Measurements from ENCODE around the gene TFPI2.
"Not testable (repeated sequence)": the region's sequence is repeated elsewhere in the genome, so short reads cannot be mapped to it uniquely, and the experiment has no call there.

The TFPI2 gene

GRCh38 chr7:93915206-93915842 lies 24.8 kb upstream of the TFPI2 start:
- not testable (repeated sequence) for H3K27ac Mint-ChIP-seq; H3K4me3 Mint-ChIP-seq; H3K36me3 Mint-ChIP-seq (ENCODE audit: low read depth); H3K4me1 Mint-ChIP-seq (ENCODE audit: low read depth); H3K9me3 Mint-ChIP-seq
- H3K27me3 Mint-ChIP-seq = peaks cover 34% of the 10 kb centered on the region

- Mint-ChIP-seq H3K27ac (no peak overlapping the region), H3K27me3 (peaks cover 32% of the 10 kb centered on the region), H3K9me3 (no peaks in the 10 kb centered on the region), H3K36me3 (ENCODE audit: low read depth) (no peaks in the 10 kb centered on the region), H3K4me3 (no peak overlapping the region), H3K4me1 (ENCODE audit: low read depth) (no peaks in the 10 kb centered on the region)
These were observed 24.1 kb upstream of the TFPI2 start for GRCh38 chr7:93914581-93915066.

- H3K4me3 Mint-ChIP-seq = no peak overlapping the region
- no peaks in the 10 kb centered on the region for H3K4me1 Mint-ChIP-seq (ENCODE audit: low read depth)
- peaks cover 32% of the 10 kb centered on the region for H3K27me3 Mint-ChIP-seq
- H3K36me3 Mint-ChIP-seq (ENCODE audit: low read depth) = no peaks in the 10 kb centered on the region
- H3K9me3 Mint-ChIP-seq = no peaks in the 10 kb centered on the region
- no peak overlapping the region for H3K27ac Mint-ChIP-seq
These were observed 22.6 kb upstream of the TFPI2 start for GRCh38 chr7:93913197-93913596.

GRCh38 chr7:93911661-93912060 lies 21.1 kb upstream of the TFPI2 start:
- H3K9me3 Mint-ChIP-seq, H3K4me3 Mint-ChIP-seq: not testable (repeated sequence)

GRCh38 chr7:93911242-93911641 lies 20.7 kb upstream of the TFPI2 start:
- peaks cover 17% of the 10 kb centered on the region for H3K27me3 Mint-ChIP-seq
- not testable (repeated sequence) for H3K9me3 Mint-ChIP-seq

More at GRCh38 chr7:93911661-93912060, 21.1 kb upstream of the TFPI2 start:
- H3K27me3 Mint-ChIP-seq = peaks cover 21% of the 10 kb centered on the region
- not testable (repeated sequence) for H3K4me1 Mint-ChIP-seq (ENCODE audit: low read depth); H3K27ac Mint-ChIP-seq; H3K36me3 Mint-ChIP-seq (ENCODE audit: low read depth)

GRCh38 chr7:93910076-93910994 lies 19.8 kb upstream of the TFPI2 start:
- no peaks in the 10 kb centered on the region for H3K36me3 Mint-ChIP-seq (ENCODE audit: low read depth)
- no peak overlapping the region for H3K4me3 Mint-ChIP-seq
- H3K9me3 Mint-ChIP-seq = no peaks in the 10 kb centered on the region
- peaks cover 17% of the 10 kb centered on the region for H3K27me3 Mint-ChIP-seq
- H3K27ac Mint-ChIP-seq = no peak overlapping the region
- H3K4me1 Mint-ChIP-seq (ENCODE audit: low read depth) = no peaks in the 10 kb centered on the region

More at GRCh38 chr7:93911242-93911641, 20.7 kb upstream of the TFPI2 start:
- not testable (repeated sequence) for H3K4me1 Mint-ChIP-seq (ENCODE audit: low read depth); H3K27ac Mint-ChIP-seq; H3K4me3 Mint-ChIP-seq; H3K36me3 Mint-ChIP-seq (ENCODE audit: low read depth)

- no peak within 1 kb of the TSS for H3K4me3 Mint-ChIP-seq
- H3K27ac Mint-ChIP-seq = no peak within 1 kb of the TSS
- H3K4me1 Mint-ChIP-seq (ENCODE audit: low read depth) = no peaks in the 10 kb centered on the region
- no peaks in the 10 kb centered on the region for H3K36me3 Mint-ChIP-seq (ENCODE audit: low read depth)
- H3K9me3 Mint-ChIP-seq = no peaks in the 10 kb centered on the region
- H3K27me3 Mint-ChIP-seq = peaks cover 17% of the 10 kb centered on the region
These were observed 15.7 kb upstream of the TFPI2 start, which contains the start of gene GNGT1 for GRCh38 chr7:93906267-93906666. Gene GNGT1 (plus strand): TSS chr7:93906567. CDS start chr7:93906747, 180 bp downstream.

- H3K27me3 Mint-ChIP-seq = peaks cover 35% of the 10 kb centered on the region
- H3K36me3 Mint-ChIP-seq (ENCODE audit: low read depth) = no peaks in the 10 kb centered on the region
- no peaks in the 10 kb centered on the region for H3K4me1 Mint-ChIP-seq (ENCODE audit: low read depth)
- no peak overlapping the region for H3K4me3 Mint-ChIP-seq
- no peaks in the 10 kb centered on the region for H3K9me3 Mint-ChIP-seq
- no peak overlapping the region for H3K27ac Mint-ChIP-seq
These were observed 12.3 kb upstream of the TFPI2 start for GRCh38 chr7:93902777-93903423.

- Mint-ChIP-seq H3K4me3 (no peak overlapping the region), H3K9me3 (no peaks in the 10 kb centered on the region), H3K36me3 (ENCODE audit: low read depth) (no peaks in the 10 kb centered on the region), H3K27me3 (peaks cover 39% of the 10 kb centered on the region), H3K27ac (no peak overlapping the region), H3K4me1 (ENCODE audit: low read depth) (no peaks in the 10 kb centered on the region)
These were observed 7.1 kb upstream of the TFPI2 start for GRCh38 chr7:93897680-93898079.

GRCh38 chr7:93895859-93896600 lies 5.5 kb upstream of the TFPI2 start:
- peaks cover 56% of the 10 kb centered on the region for H3K27me3 Mint-ChIP-seq
- no peak overlapping the region for H3K4me3 Mint-ChIP-seq
- H3K9me3 Mint-ChIP-seq = no peaks in the 10 kb centered on the region
- H3K27ac Mint-ChIP-seq = no peak overlapping the region
- peaks cover 4% of the 10 kb centered on the region for H3K36me3 Mint-ChIP-seq (ENCODE audit: low read depth)
- H3K4me1 Mint-ChIP-seq (ENCODE audit: low read depth) = peaks cover 3% of the 10 kb centered on the region

GRCh38 chr7:93894966-93895640 lies 4.5 kb upstream of the TFPI2 start:
- peaks cover 4% of the 10 kb centered on the region for H3K36me3 Mint-ChIP-seq (ENCODE audit: low read depth)
- H3K9me3 Mint-ChIP-seq = no peaks in the 10 kb centered on the region
- H3K27ac Mint-ChIP-seq = no peak overlapping the region
- peaks cover 60% of the 10 kb centered on the region for H3K27me3 Mint-ChIP-seq
- H3K4me3 Mint-ChIP-seq = no peak overlapping the region
- peaks cover 9% of the 10 kb centered on the region for H3K4me1 Mint-ChIP-seq (ENCODE audit: low read depth)

- peaks cover 14% of the 10 kb centered on the region for H3K4me1 Mint-ChIP-seq (ENCODE audit: low read depth)
- no peak overlapping the region for H3K27ac Mint-ChIP-seq
- peaks cover 60% of the 10 kb centered on the region for H3K27me3 Mint-ChIP-seq
- peaks cover 4% of the 10 kb centered on the region for H3K36me3 Mint-ChIP-seq (ENCODE audit: low read depth)
- H3K4me3 Mint-ChIP-seq = no peak overlapping the region
- no peaks in the 10 kb centered on the region for H3K9me3 Mint-ChIP-seq
These were observed 3.9 kb upstream of the TFPI2 start for GRCh38 chr7:93894426-93894825.

GRCh38 chr7:93890041-93890463 lies 501 bp downstream of the TFPI2 start:
- peaks cover 4% of the 10 kb centered on the region for H3K36me3 Mint-ChIP-seq (ENCODE audit: low read depth)
- peak overlapping the region; percentile 69 for H3K4me3 Mint-ChIP-seq
- peaks cover 60% of the 10 kb centered on the region for H3K27me3 Mint-ChIP-seq
- H3K27ac Mint-ChIP-seq = no peak overlapping the region
- peaks cover 14% of the 10 kb centered on the region for H3K4me1 Mint-ChIP-seq (ENCODE audit: low read depth)
- no peaks in the 10 kb centered on the region for H3K9me3 Mint-ChIP-seq

GRCh38 chr7:93889261-93889660 lies 1.3 kb downstream of the TFPI2 start:
- no peak overlapping the region for H3K27ac Mint-ChIP-seq
- no peaks in the 10 kb centered on the region for H3K9me3 Mint-ChIP-seq
- H3K36me3 Mint-ChIP-seq (ENCODE audit: low read depth) = peaks cover 4% of the 10 kb centered on the region
- peaks cover 14% of the 10 kb centered on the region for H3K4me1 Mint-ChIP-seq (ENCODE audit: low read depth)
- H3K27me3 Mint-ChIP-seq = peaks cover 60% of the 10 kb centered on the region
- no peak overlapping the region for H3K4me3 Mint-ChIP-seq
